HPDE6-E6E7 (cell line): ENCODE measurements around the gene GAPDHS.

Experiments
- DNase-seq: peaks from one replicate; pipeline ENCODE4 v3.0.0; 2011; ENCODE audit warnings: missing footprints; ENCODE audit errors: extremely low spot score

GAPDHS gene

GRCh38 chr19:35557539-35558399 lies 24.5 kb downstream of the GAPDHS start:
- DNase-seq = no peak

GRCh38 chr19:35558400-35559280 lies 25.4 kb downstream of the GAPDHS start:
- no peak for DNase-seq

- DNase-seq = no peak
Observed at GRCh38 chr19:35559281-35559659, 26.0 kb downstream of the GAPDHS start.

- DNase-seq = no peak
Observed at GRCh38 chr19:35559781-35560180, 26.5 kb downstream of the GAPDHS start.

GRCh38 chr19:35560271-35560670 lies 27.0 kb downstream of the GAPDHS start:
- no peak for DNase-seq

- DNase-seq = no peak
Observed at GRCh38 chr19:35560677-35561076, 27.4 kb downstream of the GAPDHS start.

GRCh38 chr19:35561436-35561835 lies 28.2 kb downstream of the GAPDHS start:
- no peak for DNase-seq

GRCh38 chr19:35562336-35562735 lies 29.1 kb downstream of the GAPDHS start:
- no peak for DNase-seq

GRCh38 chr19:35562776-35563175 lies 29.5 kb downstream of the GAPDHS start:
- no peak for DNase-seq

- DNase-seq = no peak
Observed at GRCh38 chr19:35563207-35563829, 30.1 kb downstream of the GAPDHS start, which contains the start of gene ATP4A. Gene ATP4A, minus strand, starts transcription at chr19:35563658. Its CDS starts 29 bp downstream, at chr19:35563629.

GRCh38 chr19:35565016-35565856 lies 32.0 kb downstream of the GAPDHS start:
- no peak for DNase-seq

GRCh38 chr19:35566738-35567137 lies 33.5 kb downstream of the GAPDHS start:
- DNase-seq = no peak

GRCh38 chr19:35569281-35569781 lies 36.1 kb downstream of the GAPDHS start:
- no peak for DNase-seq

- DNase-seq = no peak
Observed at GRCh38 chr19:35571406-35571965, 38.2 kb downstream of the GAPDHS start.

GRCh38 chr19:35577918-35578317 lies 44.7 kb downstream of the GAPDHS start:
- no peak for DNase-seq

GRCh38 chr19:35578707-35579106 lies 45.5 kb downstream of the GAPDHS start:
- no peak for DNase-seq

GRCh38 chr19:35582760-35583159 lies 49.5 kb downstream of the GAPDHS start:
- DNase-seq = no peak

GRCh38 chr19:35585848-35586247 lies 52.6 kb downstream of the GAPDHS start, which contains the start of gene PMIS2:
Gene PMIS2, plus strand, starts transcription at chr19:35586173. Its CDS starts 87 bp downstream, at chr19:35586260.
- DNase-seq = no peak

GRCh38 chr19:35587321-35587720 lies 54.1 kb downstream of the GAPDHS start:
- no peak for DNase-seq

GRCh38 chr19:35590875-35591274 lies 57.6 kb downstream of the GAPDHS start:
- no peak for DNase-seq

- no peak for DNase-seq
Observed at GRCh38 chr19:35592226-35592625, 59.0 kb downstream of the GAPDHS start.
